Amygdala (tissue), 56 donors: ENCODE data around the gene PHC2.

Source experiments
- DNase-seq, 56 donors: peaks; one replicate each; lab custom pipeline; 2025; lab: John Stamatoyannopoulos, UW

Gene PHC2

GRCh38 chr1:33430692-33431593 is at the start of gene PHC2:
PHC2 (minus strand) TSS chr1:33431095; CDS start chr1:33375539, 55,556 bp downstream.
- DNase-seq: peak in 55 of 56 donors; percentile 74 to 99 (median 97)

- DNase-seq: no peak
Measured at GRCh38 chr1:33477451-33477850, 46.6 kb upstream of the PHC2 start.

DNA sequence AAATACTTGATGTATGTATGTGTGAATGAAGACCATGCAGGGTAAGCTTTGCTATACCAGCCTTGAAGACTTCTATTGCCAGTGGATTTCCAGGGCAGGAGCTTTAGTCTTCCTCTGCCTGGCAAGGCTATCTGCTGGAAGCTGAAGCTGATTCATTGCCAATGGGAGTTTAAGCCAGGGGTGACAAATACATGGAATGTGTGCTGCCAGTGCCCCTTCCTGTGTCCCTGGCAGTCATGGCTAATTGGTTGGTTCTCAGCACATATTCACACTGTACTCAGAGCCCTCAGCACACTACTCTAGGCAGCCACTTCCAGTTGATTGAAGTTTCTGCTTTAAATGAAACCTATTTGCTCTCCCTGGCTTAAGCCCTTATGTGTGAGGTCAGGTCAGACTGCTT is 43.0 kb upstream of the PHC2 start:
- no peak for DNase-seq

DNA sequence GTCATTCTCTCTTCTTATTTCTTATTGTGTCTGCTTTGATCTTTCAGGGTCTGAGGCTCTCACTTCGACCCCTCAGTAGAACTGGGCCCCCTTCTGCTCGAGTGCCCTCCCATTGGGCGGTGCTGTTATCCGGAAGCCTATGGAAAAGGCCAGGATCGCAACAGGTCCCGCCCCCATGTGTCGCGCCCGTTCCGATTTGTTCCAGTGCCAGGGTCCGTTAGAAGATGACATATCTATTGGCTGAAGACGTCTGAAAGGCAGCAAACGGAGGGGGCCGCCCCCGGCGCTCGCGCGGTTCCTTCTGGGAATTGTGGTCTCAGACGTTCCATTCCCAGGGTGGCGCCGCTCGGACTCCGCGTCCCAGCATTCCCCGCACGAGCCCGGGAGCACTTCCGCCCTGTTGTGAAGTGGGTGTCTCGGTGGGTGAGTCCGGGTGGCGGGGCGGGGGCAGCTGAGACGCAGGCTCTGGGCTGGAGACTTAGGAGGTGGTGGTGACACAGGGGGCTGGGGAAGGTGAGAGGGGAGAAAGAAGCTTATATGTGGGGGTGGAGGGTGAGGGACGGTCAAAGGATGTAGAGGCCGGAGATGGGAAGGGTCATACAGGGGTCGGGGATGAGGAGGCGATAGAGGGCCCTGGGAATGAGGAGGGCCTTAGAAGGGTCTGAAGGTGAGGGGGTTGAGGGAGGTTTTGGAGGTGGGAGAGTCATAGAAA is 41.5 kb upstream of the PHC2 start, which contains the start of gene ZSCAN20:
TSS of gene ZSCAN20 (plus strand) at position 377 of the 712 bp plus-strand sequence. CDS start 6,644 bp downstream, outside the sequence.
- peak in 55 of 56 donors; percentile 77 to 100 (median 98) for DNase-seq

DNA sequence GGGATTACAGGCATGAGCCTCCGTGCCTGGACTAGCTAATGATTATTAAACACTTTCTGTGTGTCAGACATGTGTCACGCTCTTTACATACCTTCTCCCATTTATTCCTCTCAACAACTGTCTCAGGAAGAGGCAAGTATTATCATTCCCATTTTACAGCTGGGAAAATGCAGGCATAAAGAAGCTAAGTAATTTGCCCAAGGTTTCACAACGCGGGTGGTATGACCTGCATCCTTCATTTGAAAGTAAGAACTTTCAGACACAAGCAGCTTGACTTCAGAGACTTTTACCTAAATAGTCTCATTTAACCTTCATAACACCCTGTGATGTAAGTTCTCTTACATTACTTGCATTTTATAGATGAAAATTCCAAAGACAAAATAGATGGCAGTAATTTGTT is 40.5 kb upstream of the PHC2 start:
- no peak for DNase-seq

GRCh38 chr1:33470495-33471012 is 39.7 kb upstream of the PHC2 start:
- peak in 51 of 56 donors; percentile 25 to 91 (median 65) for DNase-seq

GRCh38 chr1:33469691-33470090 is 38.8 kb upstream of the PHC2 start:
- no peak for DNase-seq

DNA sequence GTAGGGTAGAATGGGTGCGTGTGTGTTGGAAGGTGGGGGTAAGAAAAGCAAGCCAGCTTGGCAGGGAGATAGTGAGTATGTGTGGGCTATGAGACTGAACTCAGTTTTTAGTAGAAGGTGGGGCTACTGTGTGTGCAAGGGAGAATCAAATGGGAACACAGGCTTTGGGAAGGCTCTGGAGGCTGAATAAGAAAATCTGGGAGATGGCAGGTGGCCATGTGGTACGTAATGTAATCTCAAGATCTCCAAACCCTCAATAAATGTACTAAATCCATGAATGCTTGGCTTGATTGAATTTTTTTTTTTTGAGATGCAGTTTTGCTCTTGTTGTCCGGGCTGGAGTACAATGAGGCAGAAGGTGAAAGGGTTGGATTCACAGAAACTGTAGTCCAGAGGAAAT is 38.1 kb upstream of the PHC2 start:
- peak in 1 of 56 donors; percentile 21 for DNase-seq

- no peak for DNase-seq
Measured at GRCh38 chr1:33468531-33468930, 37.6 kb upstream of the PHC2 start.

GRCh38 chr1:33468011-33468410 is 37.1 kb upstream of the PHC2 start:
- peak in 6 of 56 donors; percentile 5 to 29 (median 18) for DNase-seq

GRCh38 chr1:33466159-33466558 is 35.3 kb upstream of the PHC2 start:
- DNase-seq: peak in 3 of 56 donors; percentile 9 to 24 (median 10)

GRCh38 chr1:33465316-33465715 is 34.4 kb upstream of the PHC2 start:
- no peak for DNase-seq

DNA sequence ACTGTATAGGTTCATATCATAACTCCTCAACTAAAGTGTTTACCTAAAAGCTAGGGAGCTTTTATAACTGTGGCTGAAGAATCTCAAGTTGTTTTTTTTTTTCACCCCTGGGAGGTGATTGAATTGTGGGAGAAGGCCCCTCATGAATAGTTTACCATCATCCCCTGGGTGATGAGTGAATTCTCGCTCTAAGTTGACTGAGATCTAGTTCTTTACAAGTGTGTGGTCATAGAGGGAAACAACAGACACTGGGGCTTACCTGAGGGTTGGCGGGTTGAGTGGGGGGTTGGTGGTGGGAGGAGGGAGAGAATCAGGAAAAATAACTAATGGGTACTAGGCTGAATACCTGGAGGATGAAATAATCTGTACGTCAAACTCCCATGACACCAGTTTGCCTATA is 33.7 kb upstream of the PHC2 start:
- DNase-seq: no peak

DNA sequence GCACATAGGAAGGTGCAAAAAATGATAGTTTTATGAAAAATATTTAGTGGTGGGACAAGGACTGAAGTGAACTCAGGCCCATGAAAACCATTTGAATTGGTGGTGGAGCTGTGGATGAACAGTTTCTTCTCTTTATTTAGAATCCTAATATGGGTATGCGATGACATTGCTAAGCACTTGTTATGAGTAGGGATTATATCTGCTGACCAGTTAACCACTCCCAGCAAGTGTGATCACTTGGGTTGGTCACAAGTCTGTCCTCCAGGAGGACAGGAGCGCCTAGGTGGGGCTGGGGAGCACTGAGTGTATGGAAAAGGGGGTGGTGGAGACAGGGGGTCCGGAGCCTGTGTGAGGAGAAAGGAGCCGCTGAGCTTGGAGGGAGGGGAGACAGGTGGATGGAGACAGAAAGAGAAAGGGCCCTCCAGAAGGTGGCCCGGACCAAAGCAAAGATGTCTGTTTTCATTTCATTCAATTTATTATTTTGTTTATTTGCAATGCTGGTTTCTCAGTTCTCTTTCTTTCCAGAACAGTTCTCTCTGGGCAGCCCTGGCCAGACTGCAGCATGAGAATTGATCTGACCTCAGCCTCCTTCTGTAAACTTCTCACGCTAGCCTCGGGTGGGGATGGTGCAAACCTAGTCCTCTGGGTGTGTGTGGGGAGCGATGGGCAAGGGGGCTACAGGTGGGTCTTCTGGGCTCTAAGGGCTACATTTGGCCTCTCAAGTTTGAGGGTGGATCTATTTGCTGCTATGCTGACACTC is 31.7 kb upstream of the PHC2 start:
- no peak for DNase-seq

DNA sequence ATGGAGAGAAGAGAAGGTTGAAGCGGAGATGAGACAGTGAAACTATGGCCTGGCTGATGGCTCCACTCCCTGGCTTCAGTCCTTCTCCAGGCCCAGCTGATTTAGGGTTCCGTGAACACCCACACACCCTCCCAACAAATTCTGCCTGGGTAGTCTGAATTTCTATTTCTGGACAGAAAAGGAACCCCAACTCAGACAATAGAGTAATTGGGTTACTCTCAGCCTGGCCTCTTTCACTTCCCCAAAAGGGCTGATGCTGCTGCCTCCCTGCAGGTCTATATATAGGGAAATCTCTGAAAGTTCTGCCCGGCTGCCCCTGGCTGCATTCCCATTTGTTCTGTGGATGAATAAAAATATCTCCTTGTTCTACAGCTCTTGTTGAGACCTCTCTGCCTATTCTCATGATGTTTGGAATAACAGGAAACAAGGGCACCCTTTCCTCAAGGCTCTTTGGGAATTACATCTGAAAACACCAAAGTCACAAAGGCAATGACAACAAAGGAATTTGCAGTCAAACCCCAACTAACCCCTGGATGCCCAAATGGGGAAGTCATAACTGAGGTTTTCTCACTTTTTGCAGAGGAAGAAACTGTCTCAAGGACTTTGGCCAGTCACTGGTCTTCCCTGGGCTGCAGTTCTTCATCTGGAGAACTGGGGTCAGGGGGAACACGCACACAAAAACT is 30.2 kb upstream of the PHC2 start:
- peak in 13 of 56 donors; percentile 7 to 55 (median 20) for DNase-seq

DNA sequence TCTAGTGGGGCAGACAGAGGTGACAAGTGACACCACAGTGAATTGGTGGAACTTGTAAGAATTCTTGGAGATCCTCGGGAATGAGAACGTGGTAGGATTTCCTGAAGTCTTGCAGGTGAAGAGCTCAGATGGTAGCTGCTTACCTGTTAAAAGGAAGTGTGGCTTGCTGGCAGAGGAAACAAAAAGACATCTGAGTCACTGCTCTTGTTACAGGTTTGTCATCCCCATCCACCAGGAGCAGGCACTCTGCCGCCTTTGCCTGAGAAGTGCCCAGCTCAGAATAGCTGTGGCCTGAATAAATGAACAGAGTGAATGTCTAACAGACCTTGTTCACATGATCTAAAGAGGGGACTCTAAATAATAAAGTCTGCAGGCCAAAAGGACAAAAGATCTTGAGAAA is 29.2 kb upstream of the PHC2 start:
- no peak for DNase-seq

- DNase-seq: no peak
Measured at GRCh38 chr1:33459691-33460090, 28.8 kb upstream of the PHC2 start.

- no peak for DNase-seq
Measured at GRCh38 chr1:33456502-33456886, 25.6 kb upstream of the PHC2 start.

DNA sequence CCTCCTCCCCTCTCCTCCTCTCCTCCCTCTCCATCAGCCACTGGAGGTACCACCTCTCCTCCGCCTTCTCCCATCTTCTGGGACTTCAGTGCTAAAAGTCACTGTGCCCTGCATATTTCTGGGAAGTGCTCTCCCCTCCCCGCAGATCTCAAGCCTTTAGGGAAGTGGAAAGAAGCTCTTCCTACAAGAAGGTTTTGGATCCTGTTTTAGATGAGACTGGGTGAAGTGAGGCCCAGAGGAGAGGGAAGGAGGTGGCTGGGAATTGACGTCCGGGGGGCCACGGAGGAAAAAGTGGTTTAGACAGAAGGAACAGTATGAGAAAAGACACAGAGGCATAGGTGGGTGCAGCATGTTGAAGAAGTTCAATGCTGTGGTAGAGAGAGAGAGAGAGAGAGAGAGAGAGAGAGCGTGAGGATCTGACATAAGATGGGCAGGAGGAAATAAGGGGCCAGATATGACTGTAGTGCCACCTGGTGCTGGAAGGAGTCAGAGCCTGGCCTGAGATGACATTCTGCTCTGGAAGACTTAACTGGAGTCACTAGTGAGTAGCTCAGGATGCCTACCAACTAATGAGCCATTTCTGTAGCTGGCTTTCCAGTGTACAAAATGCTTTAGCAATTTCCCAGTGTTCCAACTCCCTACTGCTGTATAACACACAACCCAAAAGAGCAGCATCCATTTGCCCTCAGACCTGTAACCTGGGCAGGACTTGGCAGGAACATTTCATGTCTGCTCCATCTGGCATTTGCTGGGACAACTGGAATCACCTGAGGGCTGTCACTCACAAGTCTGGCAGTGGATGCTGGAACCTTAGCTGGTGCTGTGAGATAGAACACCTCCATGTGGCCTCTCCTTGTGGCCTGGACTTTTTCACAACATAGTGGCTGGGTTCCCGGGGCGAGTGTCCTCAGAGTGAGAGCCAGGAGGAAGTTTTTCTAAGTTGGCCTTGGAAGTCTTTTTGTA is 24.9 kb upstream of the PHC2 start:
- peak in 28 of 56 donors; percentile 5 to 77 (median 30) for DNase-seq
